Measurements from ENCODE around the gene CASP8AP2. TPM values are rescaled to one million over a fixed set of nuclear protein-coding genes. Genes with fewer than 3 reads are reported as not detected.
"Not testable (repeated sequence)": the region's sequence is repeated elsewhere in the genome, so short reads cannot be mapped to it uniquely, and the experiment has no call there.

The CASP8AP2 gene
- total RNA-seq: 7.0 TPM

GRCh38 chr6:89829472-89830169 is at the start of gene CASP8AP2:
Gene CASP8AP2, plus strand, starts transcription at chr6:89829880.
- peak; percentile 89 to 100 (median 99) for DNase-seq (ENCODE audit: low read depth in 2 of 3, low spot score in 2 of 3)

- DNase-seq (ENCODE audit: low read depth in 2 of 3, low spot score in 2 of 3): no peak
Measured at GRCh38 chr6:89781070-89782034, 48.3 kb upstream of the CASP8AP2 start.

- no peak for DNase-seq (ENCODE audit: low read depth in 2 of 3, low spot score in 2 of 3)
Measured at GRCh38 chr6:89782222-89782621, 47.5 kb upstream of the CASP8AP2 start.

- DNase-seq (ENCODE audit: low read depth in 2 of 3, low spot score in 2 of 3): peak in 1 of 3 donors; percentile 38
Measured at GRCh38 chr6:89783293-89783692, 46.4 kb upstream of the CASP8AP2 start.

- no peak for DNase-seq (ENCODE audit: low read depth in 2 of 3, low spot score in 2 of 3)
Measured at GRCh38 chr6:89784838-89785237, 44.8 kb upstream of the CASP8AP2 start.

- DNase-seq (ENCODE audit: low read depth in 2 of 3, low spot score in 2 of 3): no peak
Measured at GRCh38 chr6:89786970-89787369, 42.7 kb upstream of the CASP8AP2 start.

GRCh38 chr6:89787660-89788328 is 41.9 kb upstream of the CASP8AP2 start:
- no peak for DNase-seq (ENCODE audit: low read depth in 2 of 3, low spot score in 2 of 3)

- no peak for DNase-seq (ENCODE audit: low read depth in 2 of 3, low spot score in 2 of 3)
Measured at GRCh38 chr6:89789980-89790379, 39.7 kb upstream of the CASP8AP2 start.

GRCh38 chr6:89790403-89790802 is 39.3 kb upstream of the CASP8AP2 start:
- DNase-seq (ENCODE audit: low read depth in 2 of 3, low spot score in 2 of 3): no peak

- peak in 2 of 3 donors; percentile 43 to 52 for DNase-seq (ENCODE audit: low read depth in 2 of 3, low spot score in 2 of 3)
Measured at GRCh38 chr6:89792881-89793280, 36.8 kb upstream of the CASP8AP2 start.

- peak in 1 of 3 donors; percentile 10 for DNase-seq (ENCODE audit: low read depth in 2 of 3, low spot score in 2 of 3)
Measured at GRCh38 chr6:89793586-89793985, 36.1 kb upstream of the CASP8AP2 start.

- DNase-seq (ENCODE audit: low read depth in 2 of 3, low spot score in 2 of 3): peak in 1 of 3 donors; percentile 46
Measured at GRCh38 chr6:89794324-89794723, 35.4 kb upstream of the CASP8AP2 start.

GRCh38 chr6:89797317-89797716 is 32.4 kb upstream of the CASP8AP2 start:
- peak in 1 of 3 donors; percentile 41 for DNase-seq (ENCODE audit: low read depth in 2 of 3, low spot score in 2 of 3)

- no peak for DNase-seq (ENCODE audit: low read depth in 2 of 3, low spot score in 2 of 3)
Measured at GRCh38 chr6:89799096-89799495, 30.6 kb upstream of the CASP8AP2 start.

- DNase-seq (ENCODE audit: low read depth in 2 of 3, low spot score in 2 of 3): no peak
Measured at GRCh38 chr6:89799756-89800155, 29.9 kb upstream of the CASP8AP2 start.

- DNase-seq (ENCODE audit: low read depth in 2 of 3, low spot score in 2 of 3): no peak
Measured at GRCh38 chr6:89803271-89803670, 26.4 kb upstream of the CASP8AP2 start.

- DNase-seq (ENCODE audit: low read depth in 2 of 3, low spot score in 2 of 3): no peak
Measured at GRCh38 chr6:89805814-89806371, 23.8 kb upstream of the CASP8AP2 start.

- no peak for DNase-seq (ENCODE audit: low read depth in 2 of 3, low spot score in 2 of 3)
Measured at GRCh38 chr6:89807581-89807980, 22.1 kb upstream of the CASP8AP2 start.

GRCh38 chr6:89813422-89813821 is 16.3 kb upstream of the CASP8AP2 start:
- not testable (repeated sequence) for DNase-seq (ENCODE audit: low read depth in 2 of 3, low spot score in 2 of 3)

- no peak for DNase-seq (ENCODE audit: low read depth in 2 of 3, low spot score in 2 of 3)
Measured at GRCh38 chr6:89817481-89817880, 12.2 kb upstream of the CASP8AP2 start.

GRCh38 chr6:89818977-89819335 is 10.7 kb upstream of the CASP8AP2 start:
- DNase-seq (ENCODE audit: low read depth in 2 of 3, low spot score in 2 of 3): peak in 2 of 3 donors; percentile 44 to 49

Data from hematopoietic multipotent progenitor cell (in vitro differentiated cells).